ENCODE data around the gene MAPKAP1. TPM values are rescaled to one million over a fixed set of nuclear protein-coding genes. Genes with fewer than 3 reads are reported as not detected.

MAPKAP1 gene
- total and polyA plus RNA-seq, 9 of the 15 experiments (the other 6 are each of a cell fraction or from before 2014, with no cell fraction given): 2.6 to 82.1 (median 61.1) TPM

- TF ChIP-seq ZNF518B (CRISPR knock-in tag; IDR thresholded peaks at IDR 0.05) (no peak), TARDBP (IDR thresholded peaks at IDR 0.05) (no peak; the same call in 1 of the 2 replicates), CREB5 (CRISPR knock-in tag; IDR thresholded peaks at IDR 0.05) (no peak), FOXJ3 (CRISPR knock-in tag; IDR thresholded peaks at IDR 0.05) (no peak), HMG20B (CRISPR knock-in tag; IDR thresholded peaks at IDR 0.05) (no peak), CUX1 (CRISPR knock-in tag; IDR thresholded peaks at IDR 0.05) (no peak), KDM2B (CRISPR knock-in tag; IDR thresholded peaks at IDR 0.05) (no peak), NFXL1 (CRISPR knock-in tag; IDR thresholded peaks at IDR 0.05) (no peak), MCM2 (IDR thresholded peaks at IDR 0.05; ENCODE audit: low read depth) (no peak), KLF16 (IDR thresholded peaks at IDR 0.05) (0 out of 2 replicates have a peak, but pooled peaks have one; percentile 20), ZNF140 (CRISPR knock-in tag; IDR thresholded peaks at IDR 0.05) (no peak), PTTG1 (tag; IDR thresholded peaks at IDR 0.05; ENCODE audit: low read depth) (no peak), YY1 (IDR thresholded peaks at IDR 0.05; ENCODE audit: borderline replicate concordance in 1 of 3, control insufficient read depth in 1 of 3, extremely low read depth in 1 of 3, insufficient read depth in 3 of 3, insufficient read length in 1 of 3, insufficient replicate concordance in 2 of 3, low read depth in 1 of 3, low read length in 2 of 3) (peak in 1 of 3 experiments; percentile 7)
These were observed 298.8 kb downstream of the MAPKAP1 start (continued) for GRCh38 chr9:125407974-125408900.

All from K562 (cell line).